Stimulated activated CD8-positive, alpha-beta memory T cell treated with anti-CD3 and anti-CD28 coated beads, Interleukin-12 subunit alpha, Interleukin-12 subunit beta, amount 100 ng/mL, for 4 hours (primary cell): ENCODE measurements around the gene PARD3B.

Source experiments
- DNase-seq: peaks from one replicate; pipeline ENCODE4 v3.0.0-alpha.2; 2020; ENCODE audit warnings: low read depth

Gene PARD3B

DNA sequence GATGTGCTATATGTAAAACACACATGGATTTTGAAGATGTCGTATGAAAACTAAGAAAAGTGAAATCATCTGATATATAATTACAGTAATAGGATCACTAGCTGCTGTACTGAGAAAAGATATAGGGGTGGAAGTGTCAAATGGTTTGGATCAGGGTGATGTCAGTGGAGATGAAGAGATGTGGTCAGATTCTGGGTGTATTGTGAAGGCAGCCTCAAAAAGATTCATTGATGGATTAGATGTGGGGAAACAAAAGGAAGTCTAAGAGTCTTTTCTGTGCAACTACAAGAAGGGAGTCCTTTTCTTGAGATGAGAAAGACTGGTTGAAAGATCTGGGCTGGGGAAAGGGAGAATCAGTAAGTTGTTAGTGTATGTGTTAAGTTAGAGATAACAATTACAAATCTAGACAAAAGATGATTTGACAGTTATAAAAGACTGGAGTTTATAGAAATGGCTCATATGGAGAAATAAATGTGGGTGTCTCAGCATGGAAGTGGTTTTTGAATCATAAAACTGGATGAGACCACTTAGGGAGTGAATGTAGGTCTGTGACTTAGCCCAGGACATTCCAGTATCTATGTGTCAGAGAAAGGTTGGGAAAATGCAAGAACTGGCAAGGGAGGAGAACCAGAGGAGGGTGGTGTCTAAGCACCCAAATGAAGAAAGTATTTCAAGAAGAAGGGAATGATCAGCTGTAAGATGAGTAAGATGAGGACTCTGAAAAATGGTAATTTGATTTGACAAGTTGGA is 347.4 kb downstream of the PARD3B start:
- DNase-seq = no peak

GRCh38 chr2:204896146-204896545 is 350.9 kb downstream of the PARD3B start:
- DNase-seq = no peak

DNA sequence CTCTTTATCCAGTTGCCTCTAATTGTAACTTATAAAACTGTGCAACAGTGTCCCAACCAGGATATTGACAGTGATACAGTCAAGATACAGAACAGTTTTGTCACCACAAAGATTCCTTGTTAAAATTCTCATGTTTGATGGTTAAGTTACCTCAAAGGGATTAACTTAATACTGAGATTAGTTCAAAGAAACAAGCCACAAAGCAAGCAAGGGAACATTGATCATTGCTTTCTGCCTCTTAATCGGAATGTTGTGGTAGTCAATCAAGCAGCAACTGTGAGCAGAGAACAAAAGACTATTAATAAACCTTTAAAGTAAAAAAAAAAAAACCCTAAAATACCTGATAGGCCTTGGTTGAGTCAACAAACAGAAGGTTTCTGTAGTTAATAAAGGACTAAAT is 352.3 kb downstream of the PARD3B start:
- no peak for DNase-seq

DNA sequence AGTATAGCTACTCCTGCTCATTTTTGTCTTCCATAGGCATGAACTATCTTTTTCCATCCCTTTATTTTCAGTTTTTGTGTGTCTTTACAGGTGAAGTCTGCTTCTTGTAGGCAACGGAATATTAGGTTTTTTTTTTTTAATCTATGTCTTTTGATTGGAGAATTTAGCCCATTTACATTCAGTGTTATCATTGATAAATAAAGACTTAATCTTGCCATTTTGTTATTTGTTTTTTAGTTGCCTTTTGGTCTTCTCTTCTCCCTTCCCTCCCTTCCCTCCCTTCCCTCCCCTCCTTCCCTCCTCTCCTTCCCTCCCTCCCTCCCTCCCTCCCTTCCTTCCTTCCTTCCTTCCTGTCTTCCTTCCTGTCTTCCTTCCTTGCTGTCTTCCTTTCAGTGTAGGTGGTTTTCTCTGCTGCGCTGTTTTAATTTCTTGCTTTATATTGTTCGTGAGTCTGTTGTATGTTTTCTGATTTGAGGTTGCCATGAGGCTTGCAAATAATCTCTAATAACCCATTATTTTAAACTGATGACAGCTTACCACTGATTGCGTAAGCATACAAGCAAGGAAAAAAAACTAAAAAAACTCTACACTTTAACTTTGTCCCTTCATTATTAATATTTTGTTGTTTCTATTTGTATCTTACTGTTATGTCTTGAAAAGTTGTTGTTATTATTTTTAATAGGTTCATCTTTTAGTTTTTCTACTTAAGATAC is 353.8 kb downstream of the PARD3B start:
- DNase-seq = no peak

DNA sequence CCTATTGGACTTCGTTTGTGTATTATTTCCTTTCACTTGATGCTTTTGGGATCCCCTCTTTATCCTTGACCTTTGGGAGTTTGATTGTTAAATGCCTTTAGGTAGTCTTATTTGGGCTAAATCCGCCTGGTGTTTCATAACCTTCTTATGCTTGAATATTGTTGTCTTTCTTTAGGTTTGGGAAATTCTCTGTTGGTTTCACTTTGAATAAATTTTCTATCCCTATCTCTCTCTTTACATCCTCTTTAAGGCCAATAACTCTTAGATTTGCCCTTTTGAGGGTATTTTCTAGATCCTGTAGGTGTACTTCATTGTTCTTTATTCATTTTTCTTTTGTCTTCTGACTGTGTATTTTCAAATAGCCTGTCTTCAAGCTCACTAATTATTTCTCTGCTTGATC is 354.7 kb downstream of the PARD3B start:
- DNase-seq = no peak

- no peak for DNase-seq
Measured at GRCh38 chr2:204900487-204900886, 355.2 kb downstream of the PARD3B start.

DNA sequence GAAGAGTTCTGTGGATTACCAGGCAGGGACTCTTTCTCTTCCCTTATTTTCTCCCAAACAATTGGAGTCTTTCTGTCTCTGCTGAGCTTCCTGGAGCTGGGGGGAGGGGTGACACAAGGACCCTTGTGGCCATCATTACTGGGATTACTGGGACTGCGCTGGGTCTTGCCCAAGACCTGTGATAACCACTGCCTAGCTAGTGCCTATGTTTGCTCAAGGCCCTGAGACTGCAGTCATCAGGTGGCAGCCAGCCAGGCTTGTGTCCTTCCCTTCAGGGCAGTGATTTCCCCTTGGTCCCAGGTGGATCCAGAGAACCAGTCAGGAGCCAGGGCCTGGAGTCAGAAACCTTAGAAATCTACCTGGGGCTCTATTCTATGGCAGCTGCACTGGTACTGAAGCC is 355.6 kb downstream of the PARD3B start:
- no peak for DNase-seq

GRCh38 chr2:204901591-204901990 is 356.3 kb downstream of the PARD3B start:
- no peak for DNase-seq

DNA sequence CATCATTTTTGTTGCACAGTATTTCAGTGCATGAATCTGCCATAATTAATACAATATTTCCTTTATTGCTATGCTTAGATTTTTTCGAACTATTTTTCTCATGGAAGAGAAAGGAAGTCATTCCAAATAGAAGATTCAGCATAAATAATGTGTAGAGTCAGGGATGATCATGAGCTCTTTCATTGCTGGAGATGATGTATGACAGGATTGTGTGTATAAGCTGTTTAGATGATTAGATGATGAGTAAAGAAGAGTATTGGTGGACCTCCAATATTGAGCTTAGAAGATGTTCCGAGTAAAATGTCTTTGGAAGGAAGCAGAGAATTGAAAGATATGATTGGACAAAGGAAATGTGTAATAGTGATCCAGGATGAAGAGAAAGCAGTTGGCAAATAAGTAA is 364.5 kb downstream of the PARD3B start:
- no peak for DNase-seq

- no peak for DNase-seq
Measured at GRCh38 chr2:204913312-204913711, 368.0 kb downstream of the PARD3B start.

- DNase-seq = no peak
Measured at GRCh38 chr2:204913854-204914464, 368.7 kb downstream of the PARD3B start.

DNA sequence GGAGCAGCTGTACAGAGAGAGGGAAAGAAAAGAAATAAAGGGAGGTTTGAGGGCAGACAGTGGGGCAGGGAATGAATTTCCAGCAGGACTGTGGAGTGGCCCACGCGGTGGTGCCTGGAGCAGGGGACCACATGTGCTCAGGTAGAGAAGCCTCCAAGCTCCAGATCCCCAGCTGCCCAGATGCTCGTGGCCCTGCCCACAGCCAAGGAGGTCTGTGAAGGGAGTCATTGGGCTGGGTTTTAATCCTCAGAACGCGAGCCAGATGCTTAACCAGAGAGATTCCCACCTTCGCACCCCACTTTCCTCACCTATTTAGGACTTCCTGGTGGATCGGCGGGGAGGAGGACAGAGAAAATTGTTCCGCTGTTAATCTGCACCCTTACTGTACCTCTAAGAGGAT is 369.4 kb downstream of the PARD3B start:
- no peak for DNase-seq

GRCh38 chr2:204917089-204917701 is 371.9 kb downstream of the PARD3B start:
- DNase-seq = no peak

DNA sequence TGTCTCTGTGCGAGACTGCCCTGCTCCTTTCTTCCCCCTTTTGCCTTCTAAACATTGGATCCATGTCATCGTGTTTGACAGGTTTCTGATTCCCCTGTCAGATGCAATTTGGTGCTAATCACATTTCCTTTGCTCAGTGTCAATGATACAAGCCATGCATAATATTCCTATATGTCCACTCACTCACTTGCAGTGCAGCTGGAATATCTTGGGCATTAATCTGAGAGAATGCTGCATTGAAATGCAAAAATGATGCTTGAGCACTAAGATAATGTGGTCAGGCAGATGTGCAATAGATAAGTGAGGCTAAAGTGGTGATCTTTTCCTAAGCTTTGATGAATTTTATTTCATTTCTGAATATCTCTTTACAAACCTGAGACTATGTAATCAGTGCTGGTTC is 375.5 kb downstream of the PARD3B start:
- no peak for DNase-seq

- no peak for DNase-seq
Measured at GRCh38 chr2:204923957-204924356, 378.7 kb downstream of the PARD3B start.

DNA sequence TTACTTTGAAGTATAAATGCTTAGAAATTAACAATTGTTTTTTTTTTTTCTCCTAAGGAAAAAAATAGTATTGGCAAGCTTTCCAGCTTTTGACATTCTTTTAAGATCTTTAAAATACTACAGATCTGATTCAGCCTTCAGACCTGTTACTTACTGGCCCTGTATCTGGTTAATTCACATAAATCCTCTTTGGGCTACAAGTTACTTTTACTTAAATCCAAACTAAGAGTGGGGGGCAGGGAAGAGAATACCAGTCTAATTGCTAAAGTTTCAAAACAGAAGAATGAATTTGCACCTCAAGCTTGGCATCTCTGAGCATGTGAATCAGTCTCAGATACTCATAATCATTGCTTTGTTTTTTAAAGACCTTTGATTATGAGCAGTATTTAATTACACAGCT is 386.3 kb downstream of the PARD3B start:
- DNase-seq = no peak

DNA sequence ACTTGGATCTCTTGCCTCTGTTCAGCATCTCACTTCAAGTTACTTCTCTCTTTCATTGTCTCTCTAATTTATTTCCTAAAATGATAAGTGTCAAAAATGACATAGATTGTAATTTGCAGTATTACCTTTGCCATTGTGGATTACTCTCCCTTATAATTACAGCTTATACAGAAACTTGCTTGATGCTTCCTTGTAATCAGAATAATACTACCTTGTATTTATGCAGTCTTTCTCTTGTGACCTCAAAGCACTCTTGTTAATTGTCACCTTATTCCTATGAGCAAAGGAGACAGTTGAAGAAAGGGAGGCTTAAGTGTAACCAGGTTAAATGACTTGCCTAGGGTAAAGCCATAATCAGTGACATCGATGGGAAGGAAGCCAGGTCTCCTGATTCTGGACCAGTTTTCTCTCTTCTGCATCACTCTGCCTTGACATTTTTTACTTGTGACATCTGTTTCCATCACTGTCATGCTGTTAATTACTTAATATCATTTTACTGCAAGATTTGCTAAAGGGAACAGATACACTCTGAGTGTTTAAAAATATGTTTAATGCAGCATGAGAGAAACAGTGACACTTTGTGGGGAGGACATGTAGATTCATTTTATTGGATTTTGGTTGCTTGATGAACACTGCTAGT is 388.6 kb downstream of the PARD3B start:
- no peak for DNase-seq

GRCh38 chr2:204944927-204945326 is 399.7 kb downstream of the PARD3B start:
- DNase-seq = no peak

- DNase-seq = no peak
Measured at GRCh38 chr2:204945376-204945775, 400.1 kb downstream of the PARD3B start.

GRCh38 chr2:204946892-204947291 is 401.6 kb downstream of the PARD3B start:
- DNase-seq = no peak

- DNase-seq = no peak
Measured at GRCh38 chr2:204947405-204947804, 402.1 kb downstream of the PARD3B start.

- no peak for DNase-seq
Measured at GRCh38 chr2:204948024-204948763, 402.9 kb downstream of the PARD3B start.
